Bronchial epithelial cell (primary cell): ENCODE data around the gene NALCN. TPM values are rescaled to one million over a fixed set of nuclear protein-coding genes. Genes with fewer than 3 reads are reported as not detected.

ENCODE experiments used
- DNase-seq: peaks from one replicate; pipeline ENCODE4 v3.0.0-alpha.2; 2010; ENCODE audit warnings: low read depth
- FAIRE-seq: peaks from 2 replicates; lab custom pipeline; 2011; peaks lifted over from hg19 to GRCh38; lab: Jason Lieb, UNC
- H3K27me3 ChIP-seq: 2 replicates; pipeline ENCODE4 v1.5.1; 2011; ENCODE audit warnings: low read length; ENCODE audit not compliant: control insufficient read depth, insufficient read depth
- H3K36me3 ChIP-seq: 2 replicates; pipeline ENCODE4 v1.5.1; 2011; ENCODE audit warnings: low read length; ENCODE audit not compliant: control insufficient read depth, insufficient read depth
- H3K4me3 ChIP-seq: 2 replicates; pipeline ENCODE4 v1.5.1; 2011; ENCODE audit warnings: mild to moderate bottlenecking, low read depth, low read length, control low read depth
- CTCF ChIP-seq: IDR thresholded peaks from 2 replicates; pipeline ENCODE4 v1.5.1; 2011; ENCODE audit warnings: mild to moderate bottlenecking, moderate library complexity, low read length, control low read depth, inconsistent platforms; ENCODE audit not compliant: insufficient read depth, severe bottlenecking
- total RNA-seq: library from RNA; depleted of rRNA; stranded (reverse); fragments of >200 nt; gene quantifications from 2 replicates; pipeline ENCODE4 v1.2.1, GENCODE V29; 2014

NALCN gene
- total RNA-seq: 0.26 and 0.38 TPM in 2 replicates

DNA sequence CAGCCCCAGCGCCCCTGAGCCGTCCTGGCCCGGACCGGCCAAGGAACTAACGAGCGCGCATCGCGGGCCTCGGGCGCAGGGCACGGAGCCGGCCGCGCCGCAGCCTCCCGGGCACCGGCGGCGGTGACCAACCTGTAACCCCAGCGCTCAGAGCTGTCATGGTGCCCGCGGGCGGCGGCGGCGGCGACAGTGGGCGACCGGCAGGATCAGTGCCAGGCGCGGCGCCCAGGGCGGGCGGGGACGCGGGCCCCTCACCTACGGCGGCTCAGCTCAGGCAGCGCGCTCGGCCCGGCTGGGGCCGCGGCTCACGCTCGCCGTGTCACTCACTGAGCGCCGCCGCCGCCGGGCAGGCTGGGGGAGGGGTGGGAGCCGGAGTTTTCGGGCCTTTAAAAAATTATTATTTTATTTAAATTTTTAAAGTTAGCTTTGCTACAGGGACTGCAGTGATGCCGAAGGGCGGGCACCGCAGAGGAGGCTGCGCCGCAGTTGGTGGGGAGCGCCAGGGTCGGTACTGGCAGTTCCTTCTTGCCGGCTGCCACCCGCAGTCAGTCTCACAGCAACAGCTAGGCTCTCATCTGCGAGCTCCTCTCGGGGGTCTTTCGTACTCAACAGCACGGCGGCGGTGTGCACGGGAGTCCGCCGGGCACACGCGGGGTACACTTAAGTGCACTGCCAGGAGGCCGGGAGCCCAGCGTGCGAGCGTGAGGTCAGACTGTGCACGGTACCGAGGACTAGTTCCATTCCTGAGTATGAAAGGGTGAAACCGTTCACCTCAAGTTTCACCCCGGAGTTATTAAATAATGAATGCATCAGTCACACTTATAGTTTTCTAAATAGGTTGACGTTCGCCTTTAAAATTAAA is at the start of gene NALCN:
Gene NALCN, minus strand, starts transcription at position 328 of the 862 bp plus-strand sequence. CDS start 17,382 bp downstream, outside the sequence.
- no peak for FAIRE-seq
- H3K36me3 ChIP-seq: no peaks in the 10 kb centered on the region
- H3K4me3 ChIP-seq: peak within 1 kb of the TSS; percentile 53
- no peak for DNase-seq
- H3K27me3 ChIP-seq: no peaks in the 10 kb centered on the region
- no peak for TF ChIP-seq CTCF

- TF ChIP-seq CTCF: no peak
- Histone ChIP-seq H3K4me3 (no peak overlapping the region), H3K27me3 (no peaks in the 10 kb centered on the region), H3K36me3 (no peaks in the 10 kb centered on the region)
- FAIRE-seq (no peak), DNase-seq (no peak)
Observed at GRCh38 chr13:101465877-101466276, 49.6 kb upstream of the NALCN start.

- FAIRE-seq (no peak), DNase-seq (no peak)
- Histone ChIP-seq H3K36me3 (no peaks in the 10 kb centered on the region), H3K4me3 (no peak overlapping the region), H3K27me3 (no peaks in the 10 kb centered on the region)
- no peak for TF ChIP-seq CTCF
Observed at GRCh38 chr13:101457176-101457575, 40.9 kb upstream of the NALCN start.

GRCh38 chr13:101455863-101456262 is 39.6 kb upstream of the NALCN start:
- Histone ChIP-seq H3K4me3 (no peak overlapping the region), H3K27me3 (no peaks in the 10 kb centered on the region), H3K36me3 (no peaks in the 10 kb centered on the region)
- TF ChIP-seq CTCF: no peak
- FAIRE-seq: no peak
- DNase-seq: peak; percentile 93

- DNase-seq (peak; percentile 76), FAIRE-seq (no peak)
- no peak overlapping the region for H3K4me3 ChIP-seq
- TF ChIP-seq CTCF: no peak
- H3K36me3 ChIP-seq: no peaks in the 10 kb centered on the region
- H3K27me3 ChIP-seq: no peaks in the 10 kb centered on the region
Observed at GRCh38 chr13:101454767-101455166, 38.5 kb upstream of the NALCN start.

DNA sequence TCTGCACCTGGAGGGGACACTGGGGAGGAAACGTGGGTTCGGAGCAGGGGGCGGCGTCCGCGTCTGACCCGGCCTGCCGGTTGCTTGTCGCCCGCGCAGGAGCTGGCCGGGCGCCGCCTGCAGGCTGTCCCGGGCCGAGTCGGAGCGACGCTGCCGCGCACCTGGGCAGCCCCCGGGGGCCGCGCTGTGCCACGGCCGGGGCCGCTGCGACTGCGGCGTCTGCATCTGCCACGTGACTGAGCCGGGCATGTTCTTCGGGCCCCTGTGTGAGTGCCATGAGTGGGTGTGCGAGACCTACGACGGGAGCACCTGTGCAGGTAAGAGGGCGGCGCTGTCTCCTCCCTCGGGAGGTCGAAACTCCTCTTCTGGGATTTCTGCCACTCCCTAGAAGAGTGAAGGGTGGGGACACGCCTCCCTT is 37.5 kb upstream of the NALCN start:
- peak overlapping the region; percentile 34 for H3K4me3 ChIP-seq
- TF ChIP-seq CTCF: peak; percentile 52
- DNase-seq: peak; percentile 52
- no peaks in the 10 kb centered on the region for H3K27me3 ChIP-seq
- no peak for FAIRE-seq
- no peaks in the 10 kb centered on the region for H3K36me3 ChIP-seq
